PFSK-1 (cell line): Measurements from ENCODE around the gene USH2A.

Source experiments
- FOXP2 ChIP-seq: optimal IDR thresholded peaks from 2 replicates; pipeline ENCODE3; 2011; ENCODE audit warnings: borderline replicate concordance, control low read depth, inconsistent platforms; ENCODE audit not compliant: insufficient read depth; ENCODE audit errors: extremely low read length, extremely low read depth
- POLR2AphosphoS5 ChIP-seq: IDR thresholded peaks from 2 replicates; pipeline ENCODE4 v1.6.1; 2012; ENCODE audit warnings: low read depth, mild to moderate bottlenecking, control low read depth, low read length, moderate library complexity
- REST ChIP-seq, 2 experiments: IDR thresholded peaks; 2 replicates each; pipeline versions ENCODE4 v1.6.1 to v1.8.0; 2011 to 2012; ENCODE audit warnings: low read depth in 2 of 2, low read length in 2 of 2, control low read depth in 1 of 2, inconsistent platforms in 1 of 2, mild to moderate bottlenecking in 1 of 2, moderate library complexity in 1 of 2; ENCODE audit not compliant: insufficient read depth in 1 of 2
- SIN3A ChIP-seq: IDR thresholded peaks from 2 replicates; pipeline ENCODE4 v1.6.1; 2012; ENCODE audit warnings: mild to moderate bottlenecking, low read length, moderate library complexity, borderline replicate concordance; ENCODE audit not compliant: insufficient read depth
- TAF1 ChIP-seq: IDR thresholded peaks from 2 replicates; pipeline ENCODE4 v1.6.1; 2012; ENCODE audit warnings: low read length, control low read depth, borderline replicate concordance; ENCODE audit not compliant: insufficient read depth

The USH2A gene

GRCh38 chr1:215793180-215793579 lies 630.1 kb downstream of the USH2A start:
- TF ChIP-seq POLR2AphosphoS5 (no peak), REST (IDR thresholded peaks at IDR 0.05; ENCODE audit: insufficient read depth in 1 of 2, low read depth in 2 of 2, low read length in 2 of 2) (no peak)

GRCh38 chr1:215792446-215792845 lies 630.8 kb downstream of the USH2A start:
- TF ChIP-seq REST (IDR thresholded peaks at IDR 0.05; ENCODE audit: insufficient read depth in 1 of 2, low read depth in 2 of 2, low read length in 2 of 2) (no peak), POLR2AphosphoS5 (no peak), TAF1 (no peak), SIN3A (no peak), FOXP2 (no peak)

GRCh38 chr1:215789981-215790380 lies 633.3 kb downstream of the USH2A start:
- TF ChIP-seq TAF1 (no peak), REST (IDR thresholded peaks at IDR 0.05; ENCODE audit: insufficient read depth in 1 of 2, low read depth in 2 of 2, low read length in 2 of 2) (no peak), FOXP2 (no peak), POLR2AphosphoS5 (no peak), SIN3A (no peak)

DNA sequence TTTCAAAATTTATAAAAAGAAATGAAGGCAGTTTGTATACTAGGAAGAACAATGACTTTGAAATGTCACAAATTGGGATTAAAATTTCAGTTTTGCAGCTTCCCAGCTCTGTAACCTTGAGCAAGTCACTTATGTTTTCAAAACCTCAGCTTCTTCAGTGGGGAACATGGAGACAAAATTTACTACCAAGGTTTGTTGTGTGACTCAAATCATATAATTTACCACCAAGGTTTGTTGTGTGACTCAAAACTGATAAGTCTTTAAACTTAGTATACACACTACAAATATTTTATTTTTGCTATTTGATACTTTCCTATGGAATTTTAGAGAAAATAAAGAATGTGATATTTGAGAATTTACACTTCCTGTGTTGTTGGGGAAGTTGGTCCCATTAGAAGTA lies 636.3 kb downstream of the USH2A start:
- TF ChIP-seq SIN3A (no peak), FOXP2 (no peak), POLR2AphosphoS5 (no peak), TAF1 (no peak), REST (IDR thresholded peaks at IDR 0.05; ENCODE audit: insufficient read depth in 1 of 2, low read depth in 2 of 2, low read length in 2 of 2) (no peak)

- TF ChIP-seq SIN3A (no peak), TAF1 (no peak), POLR2AphosphoS5 (no peak), FOXP2 (no peak), REST (IDR thresholded peaks at IDR 0.05; ENCODE audit: insufficient read depth in 1 of 2, low read depth in 2 of 2, low read length in 2 of 2) (no peak)
Measured at GRCh38 chr1:215780641-215781040, 642.6 kb downstream of the USH2A start.
